Peyer's patch (tissue), 4 donors: ENCODE results near the gene CD99.

Experiments used
- CTCF ChIP-seq, 6 experiments: fragments of 450-650 bp in 4 of 6; fragments of 200-600 bp in 2 of 6; sonication (generic) in 1 of 6; IDR thresholded peaks; one replicate each; pipeline ENCODE4 v1.5.1; 2017 to 2019; ENCODE audit warnings: antibody characterized with exemption in 6 of 6, mild to moderate bottlenecking in 3 of 6, moderate library complexity in 1 of 6
- POLR2A ChIP-seq, 2 donors: fragments of 450-650 bp; IDR thresholded peaks; one replicate each; pipeline ENCODE4 v1.5.1; 2017; ENCODE audit warnings: antibody characterized with exemption in 2 of 2, mild to moderate bottlenecking in 2 of 2, moderate library complexity in 2 of 2

GRCh38 chrX:2680486-2681348 lies 10.4 kb upstream of the CD99 start:
- TF ChIP-seq CTCF (IDR thresholded peaks at IDR 0.05), result no peak
- TF ChIP-seq POLR2A (IDR thresholded peaks at IDR 0.05), result no peak
